H1 (cell line): ENCODE results near the gene CAMK2B. TPM values are rescaled to one million over a fixed set of nuclear protein-coding genes. Genes with fewer than 3 reads are reported as not detected.
A peak's percentile ranks its signal among the peaks of the same experiment; 100 is the strongest.

Experiments used
- CTCF ChIA-PET: fragments of 300-600 bp; sonication (Branson Sonifier 250); formaldehyde crosslinking; loops from one replicate; lab custom pipeline; 2021; ENCODE audit not compliant: partially characterized antibody; lab: Charles Lee
- POLR2A ChIA-PET: fragments of 300-600 bp; sonication (Branson Sonifier 250); formaldehyde crosslinking; loops from one replicate; lab custom pipeline; 2021; ENCODE audit warnings: inconsistent platforms; ENCODE audit not compliant: partially characterized antibody; lab: Charles Lee
- DNase-seq, 2 experiments: peaks; one replicate each; pipeline versions ENCODE4 v3.0.0 to v3.0.0-alpha.2; 2010 to 2022; ENCODE audit warnings: low spot score in 2 of 2, low read depth in 1 of 2, mixed read lengths in 1 of 2
- FAIRE-seq: peaks from 2 replicates; lab custom pipeline; 2011; peaks lifted over from hg19 to GRCh38; lab: Jason Lieb, UNC
- H2AFZ ChIP-seq: 2 replicates; pipeline ENCODE4 v1.8.1; 2012; ENCODE audit warnings: low read length, inconsistent platforms
- H2AK5ac ChIP-seq: 2 replicates; pipeline ENCODE4 v1.6.1; 2013; ENCODE audit warnings: low read depth, low read length
- H2BK120ac ChIP-seq: replicated peaks from 2 replicates; pipeline ENCODE3; 2013; ENCODE audit warnings: low read depth, low read length, inconsistent platforms
- H2BK12ac ChIP-seq: 2 replicates; pipeline ENCODE4 v1.6.1; 2013; ENCODE audit warnings: low read depth, low read length
- H2BK15ac ChIP-seq: 2 replicates; pipeline ENCODE4 v1.6.1; 2013; ENCODE audit warnings: low read length
- H2BK20ac ChIP-seq: 2 replicates; pipeline ENCODE4 v1.6.1; 2013; ENCODE audit warnings: low read length
- H2BK5ac ChIP-seq: 2 replicates; pipeline ENCODE4 v1.6.1; 2013; ENCODE audit warnings: low read depth, low read length
- H3K14ac ChIP-seq: 2 replicates; pipeline ENCODE4 v1.6.1; 2013; ENCODE audit warnings: inconsistent platforms; ENCODE audit not compliant: insufficient read length
- H3K18ac ChIP-seq: 2 replicates; pipeline ENCODE4 v1.6.1; 2013; ENCODE audit warnings: low read length; ENCODE audit errors: extremely low read depth
- H3K23ac ChIP-seq: 2 replicates; pipeline ENCODE4 v1.6.1; 2013; ENCODE audit warnings: inconsistent platforms; ENCODE audit not compliant: insufficient read length
- H3K23me2 ChIP-seq: 2 replicates; pipeline ENCODE4 v1.6.1; 2013; ENCODE audit warnings: low read depth, low read length
- H3K27ac ChIP-seq: 2 replicates; pipeline ENCODE4 v1.6.1; 2011; ENCODE audit warnings: low read depth, low read length, inconsistent platforms
- H3K27me3 ChIP-seq, 4 experiments: replicated peaks in 1 of 4; 1 replicate in 1 of 4; 2 replicates in 3 of 4; pipeline versions ENCODE4 v1.6.1 to v1.8.1; 2011 to 2013; ENCODE audit warnings: low read length in 3 of 4, mild to moderate bottlenecking in 3 of 4, inconsistent platforms in 2 of 4, mixed read lengths in 2 of 4, moderate library complexity in 1 of 4; ENCODE audit not compliant: control insufficient read depth in 3 of 4, insufficient read depth in 3 of 4; ENCODE audit errors: extremely low read depth in 1 of 4
- H3K36me3 ChIP-seq, 4 experiments: 2 replicates each; pipeline versions ENCODE4 v1.6.1 to v1.8.1; 2011 to 2013; ENCODE audit warnings: mild to moderate bottlenecking in 4 of 4, low read length in 3 of 4, moderate library complexity in 2 of 4, control low read depth in 1 of 4, inconsistent platforms in 1 of 4; ENCODE audit not compliant: insufficient read depth in 4 of 4, control insufficient read depth in 2 of 4
- H3K4ac ChIP-seq: replicated peaks from 2 replicates; pipeline ENCODE3; 2013; ENCODE audit warnings: low read length, low read depth, mixed read lengths, inconsistent platforms; ENCODE audit not compliant: insufficient read length
- H3K4me1 ChIP-seq, 4 experiments: replicated peaks in 1 of 4; 1 replicate in 1 of 4; 2 replicates in 3 of 4; pipeline versions ENCODE4 v1.6.1 to v1.8.1; 2011 to 2013; ENCODE audit warnings: low read length in 3 of 4, inconsistent platforms in 2 of 4, mixed read lengths in 1 of 4; ENCODE audit not compliant: insufficient read depth in 4 of 4, control insufficient read depth in 3 of 4
- H3K4me2 ChIP-seq, 2 experiments: 2 replicates each; pipeline versions ENCODE4 v1.6.1 to v1.8.1; 2011 to 2013; ENCODE audit warnings: low read depth in 2 of 2, low read length in 2 of 2, control low read depth in 1 of 2, inconsistent platforms in 1 of 2, mild to moderate bottlenecking in 1 of 2; ENCODE audit not compliant: insufficient read depth in 1 of 2
- H3K4me3 ChIP-seq, 4 experiments: fragments of 200-600, 300-600 bp in 1 of 4; sonication (generic), shearing (Covaris generic), sonication (Bioruptor Twin) in 1 of 4; 2 replicates each; pipeline versions ENCODE4 v1.5.1 to v1.8.1; 2011 to 2016; ENCODE audit warnings: low read length in 4 of 4, low read depth in 3 of 4, control low read depth in 2 of 4, inconsistent platforms in 2 of 4, mild to moderate bottlenecking in 2 of 4, mixed read lengths in 1 of 4, moderate library complexity in 1 of 4; ENCODE audit not compliant: insufficient read depth in 2 of 4; ENCODE audit errors: extremely low read depth in 1 of 4
- H3K56ac ChIP-seq: replicated peaks from 2 replicates; pipeline ENCODE3; 2013; ENCODE audit warnings: low read depth, mild to moderate bottlenecking, mixed read lengths, low read length, inconsistent platforms; ENCODE audit not compliant: insufficient read length
- H3K79me1 ChIP-seq: 2 replicates; pipeline ENCODE4 v1.6.1; 2013; ENCODE audit warnings: low read depth, low read length, control low read depth
- H3K79me2 ChIP-seq, 2 experiments: 2 replicates each; pipeline versions ENCODE4 v1.6.1 to v1.8.1; 2012 to 2013; ENCODE audit warnings: low read length in 2 of 2, mild to moderate bottlenecking in 2 of 2, inconsistent platforms in 1 of 2; ENCODE audit not compliant: insufficient read depth in 2 of 2, control insufficient read depth in 1 of 2
- H3K9ac ChIP-seq, 4 experiments: replicated peaks in 1 of 4; 1 replicate in 1 of 4; 2 replicates in 3 of 4; pipeline versions ENCODE4 v1.6.1 to v1.8.1; 2011 to 2013; ENCODE audit warnings: low read depth in 3 of 4, low read length in 3 of 4, control low read depth in 2 of 4, mild to moderate bottlenecking in 2 of 4, moderate library complexity in 2 of 4, inconsistent platforms in 1 of 4; ENCODE audit errors: extremely low read depth in 1 of 4
- H3K9me3 ChIP-seq, 2 experiments: 2 replicates each; pipeline versions ENCODE4 v1.6.1 to v1.8.1; 2012 to 2013; ENCODE audit warnings: mild to moderate bottlenecking in 2 of 2, moderate library complexity in 2 of 2, control low read depth in 1 of 2, inconsistent platforms in 1 of 2, low read depth in 1 of 2, low read length in 1 of 2, mixed read lengths in 1 of 2; ENCODE audit not compliant: insufficient read depth in 2 of 2
- H4K20me1 ChIP-seq, 2 experiments: replicated peaks in 1 of 2; 2 replicates each; pipeline versions ENCODE3 to v1.8.1; 2011 to 2013; ENCODE audit warnings: inconsistent platforms in 2 of 2, low read length in 2 of 2, mild to moderate bottlenecking in 1 of 2; ENCODE audit not compliant: insufficient read depth in 2 of 2, control insufficient read depth in 1 of 2
- H4K5ac ChIP-seq: 2 replicates; pipeline ENCODE4 v1.6.1; 2013; ENCODE audit warnings: low read length, low read depth, mixed read lengths, inconsistent platforms; ENCODE audit not compliant: insufficient read length
- H4K8ac ChIP-seq: 2 replicates; pipeline ENCODE4 v1.8.0; 2013; ENCODE audit warnings: mild to moderate bottlenecking, moderate library complexity, low read length, inconsistent platforms; ENCODE audit not compliant: insufficient read depth; ENCODE audit errors: extremely low read depth
- H4K91ac ChIP-seq: replicated peaks from 2 replicates; pipeline ENCODE3; 2013; ENCODE audit warnings: low read length, mixed read lengths, inconsistent platforms; ENCODE audit not compliant: insufficient read length
- CEBPB ChIP-seq: IDR thresholded peaks from 2 replicates; pipeline ENCODE4 v1.6.1; 2012; ENCODE audit warnings: low read depth, low read length
- CHD2 ChIP-seq: IDR thresholded peaks from 2 replicates; pipeline ENCODE4 v1.6.1; 2012; ENCODE audit warnings: low read length, improper control_type of control experiment
- CREB1 ChIP-seq: IDR thresholded peaks from 2 replicates; pipeline ENCODE4 v1.6.1; 2012; ENCODE audit warnings: inconsistent platforms
- E2F6 ChIP-seq: IDR thresholded peaks from 2 replicates; pipeline ENCODE4 v1.6.1; 2012; ENCODE audit warnings: inconsistent platforms
- EGR1 ChIP-seq: IDR thresholded peaks from 2 replicates; pipeline ENCODE4 v1.6.1; 2011; ENCODE audit warnings: low read depth, low read length, borderline replicate concordance
- EP300 ChIP-seq, 2 experiments: IDR thresholded peaks; 1 replicate in 1 of 2; 2 replicates in 1 of 2; pipeline ENCODE4 v1.6.1; 2011 to 2012; ENCODE audit warnings: low read depth in 2 of 2, low read length in 2 of 2, mild to moderate bottlenecking in 2 of 2, borderline replicate concordance in 1 of 2, inconsistent platforms in 1 of 2, moderate library complexity in 1 of 2
- GTF2F1 ChIP-seq: IDR thresholded peaks from 2 replicates; pipeline ENCODE4 v1.6.1; 2012; ENCODE audit warnings: low read depth, low read length, improper control_type of control experiment, borderline replicate concordance
- KDM1A ChIP-seq: fragments of 200-600, 300-600 bp; sonication (generic); IDR thresholded peaks from 2 replicates; pipeline ENCODE4 v1.7.1; 2016; ENCODE audit warnings: mild to moderate bottlenecking, low read length, borderline replicate concordance
- NRF1 ChIP-seq: IDR thresholded peaks from 2 replicates; pipeline ENCODE4 v1.6.1; 2011; ENCODE audit warnings: mild to moderate bottlenecking, low read depth, low read length, improper control_type of control experiment
- POU5F1 ChIP-seq: IDR thresholded peaks from 2 replicates; pipeline ENCODE4 v1.6.1; 2011; ENCODE audit warnings: low read depth, mild to moderate bottlenecking, low read length, moderate library complexity
- SIRT6 ChIP-seq: IDR thresholded peaks from one replicate; pipeline ENCODE4 v1.7.1; 2012; ENCODE audit warnings: low read length, inconsistent platforms
- SIX5 ChIP-seq: IDR thresholded peaks from 2 replicates; pipeline ENCODE4 v1.6.1; 2011; ENCODE audit warnings: mild to moderate bottlenecking, low read depth, low read length
- TBP ChIP-seq: IDR thresholded peaks from 2 replicates; pipeline ENCODE4 v1.6.1; 2011; ENCODE audit warnings: low read depth, low read length, improper control_type of control experiment
- WGBS, 2 experiments: shearing (Covaris generic) in 1 of 2; methylation state at CpG; one replicate each; pipeline versions ENCODE4 v1.1.6 to v1.1.7; 2013 to 2015; ENCODE audit warnings: low lambda C conversion rate in 2 of 2, mixed read lengths in 2 of 2, inconsistent platforms in 1 of 2, low coverage in 1 of 2, missing lambda C conversion rate in 1 of 2; ENCODE audit not compliant: insufficient replicate concordance in 2 of 2, insufficient coverage in 1 of 2, insufficient read length in 1 of 2; ENCODE audit errors: extremely low coverage in 1 of 2, missing lambda C conversion rate in 1 of 2; 5-methylcytosine and 5-hydroxymethylcytosine counted together
- polyA plus RNA-seq, 7 experiments: library from polyadenylated mRNA; depleted of rRNA in 3 of 7; stranded (reverse) in 5 of 7; unstranded in 2 of 7; fragments of >200 nt in 5 of 7; fragments of 200-250 nt in 2 of 7; gene quantifications; 1 replicate in 5 of 7; 2 replicates in 1 of 7; 4 replicates in 1 of 7; pipeline versions ENCODE4 v1.2.1 to v1.2.3, GENCODE V29; 2011 to 2013; ENCODE audit warnings: missing spikeins in 2 of 7, mixed read lengths in 2 of 7
- total RNA-seq: library from RNA; stranded (reverse); fragmentation: NEBNext Ultra II Directional; extraction: Animal tissue kit (Norgen Biotek cat#: 25700); gene quantifications from 2 replicates; pipeline ENCODE4 v1.2.1, GENCODE V29; 2021

Gene CAMK2B
- total and polyA plus RNA-seq, 2 of the 8 experiments (the other 6 are each of a cell fraction or from before 2014, with no cell fraction given), result 0.05 to 0.15 TPM

- H2BK120ac ChIP-seq, result no peak overlapping the region
- H3K56ac ChIP-seq, result no peak overlapping the region
- no peaks in the 10 kb centered on the region for H3K79me2 ChIP-seq
- DNase-seq, result peak in 1 of 2 experiments; percentile 38
- H3K4ac ChIP-seq, result no peak overlapping the region
- no peak overlapping the region for H3K4me3 ChIP-seq
- no peak overlapping the region for H3K4me2 ChIP-seq
- no peak overlapping the region for H4K8ac ChIP-seq
- no peaks in the 10 kb centered on the region; the same call in 1 of the 2 replicates for H3K23me2 ChIP-seq
- H3K27me3 ChIP-seq, result peaks cover 0 to 10% (median 7%) of the 10 kb centered on the region in 4 experiments; a peak in 5 of 7 replicates
- H3K27ac ChIP-seq, result no peak overlapping the region; the same call in 1 of the 2 replicates
- POLR2A ChIA-PET, result interaction anchor here (1.0 to 1.2 kb wide), 2 partner anchors 8 to 26 kb away, joined by 3 to 4 read pairs; no protein-coding TSS in a partner anchor
- no peak overlapping the region for H4K5ac ChIP-seq
- no peak overlapping the region for H4K91ac ChIP-seq
- no peaks in the 10 kb centered on the region for H3K36me3 ChIP-seq
- H3K4me1 ChIP-seq, result peaks cover 0 to 10% (median 5%) of the 10 kb centered on the region in 4 experiments; a peak in 5 of 7 replicates
- H3K9me3 ChIP-seq, result no peaks in the 10 kb centered on the region
- no peak overlapping the region for H2AFZ ChIP-seq
- no peaks in the 10 kb centered on the region for H3K79me1 ChIP-seq
- H4K20me1 ChIP-seq, result peaks cover 0 to 3% of the 10 kb centered on the region in 2 experiments
- H2BK12ac ChIP-seq, result no peak overlapping the region
- H2BK5ac ChIP-seq, result no peak overlapping the region
- no peak overlapping the region for H2AK5ac ChIP-seq
- H3K18ac ChIP-seq, result no peak overlapping the region
- 76% methylated on average over 13 of the region's 15 CpGs; no CpG with 5 or more reads in 1 of the 2 experiments for WGBS, 2 experiments
- no peak overlapping the region for H3K23ac ChIP-seq
- H2BK15ac ChIP-seq, result no peak overlapping the region
- H3K9ac ChIP-seq, result no peak overlapping the region
- no peak overlapping the region for H3K14ac ChIP-seq
- no peak for FAIRE-seq
- H2BK20ac ChIP-seq, result no peak overlapping the region
- CTCF ChIA-PET, result interaction anchor here (0.6 to 2.3 kb wide), 7 partner anchors 11 to 200 kb away, joined by 3 to 6 read pairs (median 3); no protein-coding TSS in a partner anchor
- TF ChIP-seq EGR1 (no peak), SIRT6 (no peak), EP300 (IDR thresholded peaks at IDR 0.05; ENCODE audit: borderline replicate concordance in 1 of 2, low read depth in 2 of 2, low read length in 2 of 2) (no peak), TBP (no peak), GTF2F1 (no peak), CREB1 (no peak), KDM1A (no peak), NRF1 (no peak), CHD2 (no peak), E2F6 (no peak), POU5F1 (no peak), SIX5 (no peak), CEBPB (no peak)
Observed at GRCh38 chr7:44279731-44280505, 45.5 kb downstream of the CAMK2B start.
